HG03575 (cell line): Measurements from ENCODE around the gene HTRA1.

ENCODE experiments used
- ATAC-seq: cut with Tn5 transposase; IDR thresholded peaks from one replicate; pipeline ENCODE4 v1.9.1; 2021; ENCODE audit not compliant: unreplicated experiment, insufficient number of reproducible peaks, low FRiP score; ENCODE audit errors: extremely low read depth

HTRA1 gene

GRCh38 chr10:122505885-122506645 is 44.7 kb downstream of the HTRA1 start:
- ATAC-seq: no peak

GRCh38 chr10:122507616-122508015 is 46.3 kb downstream of the HTRA1 start:
- ATAC-seq: no peak

- ATAC-seq: no peak
Measured at GRCh38 chr10:122508021-122508420, 46.7 kb downstream of the HTRA1 start.

- no peak for ATAC-seq
Measured at GRCh38 chr10:122509323-122509722, 48.0 kb downstream of the HTRA1 start.

GRCh38 chr10:122510326-122510725 is 49.0 kb downstream of the HTRA1 start:
- ATAC-seq: no peak

- ATAC-seq: no peak
Measured at GRCh38 chr10:122510736-122511135, 49.4 kb downstream of the HTRA1 start.

GRCh38 chr10:122513053-122513452 is 51.7 kb downstream of the HTRA1 start:
- ATAC-seq: no peak

- ATAC-seq: no peak
Measured at GRCh38 chr10:122514045-122514840, 52.9 kb downstream of the HTRA1 start.

GRCh38 chr10:122515022-122515424 is 53.7 kb downstream of the HTRA1 start:
- no peak for ATAC-seq

- ATAC-seq: no peak
Measured at GRCh38 chr10:122515588-122516231, 54.4 kb downstream of the HTRA1 start.

GRCh38 chr10:122516734-122517133 is 55.4 kb downstream of the HTRA1 start:
- no peak for ATAC-seq

- ATAC-seq: no peak
Measured at GRCh38 chr10:122519144-122519543, 57.8 kb downstream of the HTRA1 start.

GRCh38 chr10:122519873-122520272 is 58.5 kb downstream of the HTRA1 start:
- no peak for ATAC-seq

- ATAC-seq: no peak
Measured at GRCh38 chr10:122521011-122521410, 59.7 kb downstream of the HTRA1 start.

- no peak for ATAC-seq
Measured at GRCh38 chr10:122524811-122525210, 63.5 kb downstream of the HTRA1 start.

GRCh38 chr10:122525788-122526187 is 64.4 kb downstream of the HTRA1 start:
- no peak for ATAC-seq

GRCh38 chr10:122526892-122527291 is 65.5 kb downstream of the HTRA1 start:
- ATAC-seq: no peak

- no peak for ATAC-seq
Measured at GRCh38 chr10:122530177-122530576, 68.8 kb downstream of the HTRA1 start.

- ATAC-seq: no peak
Measured at GRCh38 chr10:122531261-122531660, 69.9 kb downstream of the HTRA1 start.

- ATAC-seq: no peak
Measured at GRCh38 chr10:122531939-122532338, 70.6 kb downstream of the HTRA1 start.
